BLaER1 (cell line): ENCODE measurements around the gene RALB.

Experiments
- H3K27ac ChIP-seq: shearing (Covaris generic); formaldehyde crosslinking; 2 replicates; pipeline ENCODE4 v1.8.1; 2022
- H3K27me3 ChIP-seq: shearing (Covaris generic); formaldehyde crosslinking; 2 replicates; pipeline ENCODE4 v1.8.1; 2022
- H3K36me3 ChIP-seq: shearing (Covaris generic); formaldehyde crosslinking; 2 replicates; pipeline ENCODE4 v1.8.1; 2022
- H3K4me1 ChIP-seq: shearing (Covaris generic); formaldehyde crosslinking; 2 replicates; pipeline ENCODE4 v1.8.1; 2022
- H3K4me2 ChIP-seq: shearing (Covaris generic); formaldehyde crosslinking; 2 replicates; pipeline ENCODE4 v1.8.1; 2022
- H3K4me3 ChIP-seq: shearing (Covaris generic); formaldehyde crosslinking; 2 replicates; pipeline ENCODE4 v1.8.1; 2022
- H3K9ac ChIP-seq: shearing (Covaris generic); formaldehyde crosslinking; 2 replicates; pipeline ENCODE4 v1.8.1; 2022
- H3K9me3 ChIP-seq: shearing (Covaris generic); formaldehyde crosslinking; 2 replicates; pipeline ENCODE4 v1.8.1; 2022
- H4K20me1 ChIP-seq: shearing (Covaris generic); formaldehyde crosslinking; 2 replicates; pipeline ENCODE4 v1.8.1; 2022
- Cebpa-rat ChIP-seq: shearing (Covaris generic); IDR thresholded peaks from 2 replicates; pipeline ENCODE4 v1.8.1; 2022

The RALB gene

GRCh38 chr2:120252225-120253020 lies at the start of gene RALB:
TSS of gene RALB (plus strand) at chr2:120252852. CDS start at chr2:120278665, 25,813 bp downstream.
- H3K9ac ChIP-seq, result peak within 1 kb of the TSS; percentile 81
- H4K20me1 ChIP-seq, result peaks cover 49% of the 10 kb centered on the region
- H3K27ac ChIP-seq, result peak within 1 kb of the TSS; percentile 79
- no peak for TF ChIP-seq Cebpa-rat
- H3K4me2 ChIP-seq, result peak within 1 kb of the TSS; percentile 86
- peak within 1 kb of the TSS; percentile 84 for H3K4me3 ChIP-seq
- H3K4me1 ChIP-seq, result peaks cover 75% of the 10 kb centered on the region
- no peaks in the 10 kb centered on the region for H3K9me3 ChIP-seq
- no peaks in the 10 kb centered on the region for H3K36me3 ChIP-seq
- H3K27me3 ChIP-seq, result peaks cover 18% of the 10 kb centered on the region; the same call in 1 of the 2 replicates

GRCh38 chr2:120203251-120204021 lies 49.2 kb upstream of the RALB start:
- Histone ChIP-seq H4K20me1 (no peaks in the 10 kb centered on the region), H3K9ac (no peak overlapping the region; the same call in 1 of the 2 replicates), H3K4me1 (peaks cover 39% of the 10 kb centered on the region), H3K4me2 (peak overlapping the region; percentile 57), H3K4me3 (no peak overlapping the region), H3K9me3 (peaks cover 5% of the 10 kb centered on the region; the same call in 1 of the 2 replicates), H3K27ac (peak overlapping the region; percentile 63; the same call in 1 of the 2 replicates), H3K27me3 (no peaks in the 10 kb centered on the region), H3K36me3 (no peaks in the 10 kb centered on the region)
- no peak for TF ChIP-seq Cebpa-rat

GRCh38 chr2:120204022-120204405 lies 48.6 kb upstream of the RALB start:
- TF ChIP-seq Cebpa-rat, result no peak
- Histone ChIP-seq H3K9me3 (0 out of 2 replicates have a peak, but pooled peaks cover 5% of the 10 kb centered on the region), H3K27me3 (no peaks in the 10 kb centered on the region), H4K20me1 (no peaks in the 10 kb centered on the region), H3K27ac (peak overlapping the region; percentile 63; the same call in 1 of the 2 replicates), H3K9ac (peak overlapping the region; percentile 8; the same call in 1 of the 2 replicates), H3K4me1 (peaks cover 45% of the 10 kb centered on the region), H3K4me2 (peak overlapping the region; percentile 57), H3K4me3 (no peak overlapping the region), H3K36me3 (no peaks in the 10 kb centered on the region)

- peak overlapping the region; percentile 8; the same call in 1 of the 2 replicates for H3K9ac ChIP-seq
- peaks cover 49% of the 10 kb centered on the region for H3K4me1 ChIP-seq
- H3K4me3 ChIP-seq, result no peak overlapping the region
- 0 out of 2 replicates have a peak, but pooled peaks cover 5% of the 10 kb centered on the region for H3K9me3 ChIP-seq
- H4K20me1 ChIP-seq, result no peaks in the 10 kb centered on the region
- H3K27ac ChIP-seq, result peak overlapping the region; percentile 63; the same call in 1 of the 2 replicates
- no peaks in the 10 kb centered on the region for H3K36me3 ChIP-seq
- TF ChIP-seq Cebpa-rat, result no peak
- H3K4me2 ChIP-seq, result peak overlapping the region; percentile 57
- no peaks in the 10 kb centered on the region for H3K27me3 ChIP-seq
These were observed 48.2 kb upstream of the RALB start for GRCh38 chr2:120204417-120204816.

GRCh38 chr2:120204945-120205670 lies 47.5 kb upstream of the RALB start:
- no peak overlapping the region for H3K4me2 ChIP-seq

GRCh38 chr2:120206022-120206581 lies 46.5 kb upstream of the RALB start:
- Histone ChIP-seq H3K9ac (no peak overlapping the region), H3K4me2 (no peak overlapping the region), H3K4me3 (no peak overlapping the region), H4K20me1 (peaks cover 5% of the 10 kb centered on the region; the same call in 1 of the 2 replicates), H3K9me3 (no peaks in the 10 kb centered on the region), H3K27ac (no peak overlapping the region), H3K4me1 (peaks cover 63% of the 10 kb centered on the region), H3K27me3 (no peaks in the 10 kb centered on the region), H3K36me3 (no peaks in the 10 kb centered on the region)
- no peak for TF ChIP-seq Cebpa-rat

More at GRCh38 chr2:120204945-120205670, 47.5 kb upstream of the RALB start:
- Histone ChIP-seq H3K4me3 (no peak overlapping the region), H3K9ac (no peak overlapping the region), H3K27me3 (no peaks in the 10 kb centered on the region), H3K9me3 (0 out of 2 replicates have a peak, but pooled peaks cover under 1% of the 10 kb centered on the region), H4K20me1 (peaks cover 1% of the 10 kb centered on the region; the same call in 1 of the 2 replicates), H3K4me1 (peaks cover 56% of the 10 kb centered on the region), H3K36me3 (no peaks in the 10 kb centered on the region), H3K27ac (no peak overlapping the region)
- no peak for TF ChIP-seq Cebpa-rat

- H3K36me3 ChIP-seq, result no peaks in the 10 kb centered on the region
- peaks cover 5% of the 10 kb centered on the region; the same call in 1 of the 2 replicates for H4K20me1 ChIP-seq
- H3K4me3 ChIP-seq, result no peak overlapping the region
- TF ChIP-seq Cebpa-rat, result no peak
- H3K27me3 ChIP-seq, result no peaks in the 10 kb centered on the region
- H3K9me3 ChIP-seq, result no peaks in the 10 kb centered on the region
- H3K9ac ChIP-seq, result no peak overlapping the region
- no peak overlapping the region for H3K27ac ChIP-seq
- peaks cover 49% of the 10 kb centered on the region for H3K4me1 ChIP-seq
- H3K4me2 ChIP-seq, result peak overlapping the region; percentile 46
These were observed 44.0 kb upstream of the RALB start for GRCh38 chr2:120208381-120209353.
